SIG-M5 (cell line): Measurements from ENCODE around the gene SLCO4C1.

Source experiments
- DNase-seq: peaks from one replicate; lab custom pipeline; 2025; lab: John Stamatoyannopoulos, UW

The SLCO4C1 gene, protein sequence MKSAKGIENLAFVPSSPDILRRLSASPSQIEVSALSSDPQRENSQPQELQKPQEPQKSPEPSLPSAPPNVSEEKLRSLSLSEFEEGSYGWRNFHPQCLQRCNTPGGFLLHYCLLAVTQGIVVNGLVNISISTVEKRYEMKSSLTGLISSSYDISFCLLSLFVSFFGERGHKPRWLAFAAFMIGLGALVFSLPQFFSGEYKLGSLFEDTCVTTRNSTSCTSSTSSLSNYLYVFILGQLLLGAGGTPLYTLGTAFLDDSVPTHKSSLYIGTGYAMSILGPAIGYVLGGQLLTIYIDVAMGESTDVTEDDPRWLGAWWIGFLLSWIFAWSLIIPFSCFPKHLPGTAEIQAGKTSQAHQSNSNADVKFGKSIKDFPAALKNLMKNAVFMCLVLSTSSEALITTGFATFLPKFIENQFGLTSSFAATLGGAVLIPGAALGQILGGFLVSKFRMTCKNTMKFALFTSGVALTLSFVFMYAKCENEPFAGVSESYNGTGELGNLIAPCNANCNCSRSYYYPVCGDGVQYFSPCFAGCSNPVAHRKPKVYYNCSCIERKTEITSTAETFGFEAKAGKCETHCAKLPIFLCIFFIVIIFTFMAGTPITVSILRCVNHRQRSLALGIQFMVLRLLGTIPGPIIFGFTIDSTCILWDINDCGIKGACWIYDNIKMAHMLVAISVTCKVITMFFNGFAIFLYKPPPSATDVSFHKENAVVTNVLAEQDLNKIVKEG

DNA sequence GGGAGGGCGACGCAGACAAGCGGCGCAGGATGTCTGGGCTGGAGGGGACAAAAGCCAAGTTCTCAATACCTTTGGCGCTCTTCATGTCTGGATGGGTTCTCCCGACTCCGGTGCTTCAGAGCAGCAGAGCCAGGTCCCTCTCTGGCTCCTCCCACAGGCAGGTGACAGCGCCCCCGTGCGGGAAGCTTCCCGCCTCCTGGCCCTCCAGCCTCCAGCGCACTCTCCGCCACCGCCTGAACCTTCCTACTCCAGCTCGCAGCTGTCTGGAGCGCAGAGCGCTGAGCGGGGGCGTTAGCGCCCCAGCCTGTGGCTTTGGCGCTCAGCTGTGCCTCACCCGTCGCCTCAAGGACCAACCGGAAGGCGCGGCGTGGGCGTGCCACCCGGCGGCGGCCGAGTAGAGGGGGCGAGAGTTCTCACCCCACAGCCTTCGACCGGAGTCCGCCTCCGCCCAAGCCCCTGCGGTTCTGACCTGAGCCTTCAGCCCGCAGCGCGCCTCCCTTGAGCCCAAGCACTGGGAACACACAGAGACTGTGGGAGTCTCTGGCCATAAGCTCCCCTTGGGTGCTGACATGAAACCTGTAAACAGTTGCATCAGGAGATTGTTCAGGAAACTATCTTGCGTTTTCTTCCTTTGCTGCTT, at the start of gene SLCO4C1:
SLCO4C1 (minus strand) TSS at position 107 of the 640 bp plus-strand sequence; CDS start at position 85, 22 bp downstream.
- peak; percentile 85 for DNase-seq

DNA sequence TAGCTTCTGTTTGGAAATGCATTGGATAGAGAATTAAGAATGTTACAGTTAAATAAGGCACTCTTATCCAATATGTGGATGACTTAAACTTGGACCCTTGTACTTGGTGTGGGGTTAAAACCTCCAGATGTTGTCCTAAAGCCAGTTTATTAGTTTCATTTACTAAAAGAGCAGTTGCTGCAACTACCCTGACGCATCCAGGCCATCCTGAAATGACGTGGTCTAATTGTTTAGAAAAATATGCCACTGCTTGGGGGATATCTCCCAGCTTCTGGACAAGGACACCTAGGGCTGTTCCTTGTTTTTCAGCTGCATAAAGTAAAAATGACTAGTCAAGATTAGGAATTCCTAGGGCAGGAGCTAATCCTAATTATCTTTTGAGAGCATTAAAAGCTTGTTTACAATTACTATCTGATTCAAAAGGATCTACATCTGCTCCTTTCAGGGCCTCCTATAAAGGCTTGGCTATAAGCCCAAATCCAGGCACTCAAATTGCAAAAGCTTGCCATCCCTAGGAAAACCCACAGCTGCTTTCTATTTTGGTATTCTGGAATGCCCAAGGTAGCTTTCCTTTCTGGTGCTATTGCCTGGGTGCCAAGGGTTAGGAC, 45.7 kb upstream of the SLCO4C1 start:
- no peak for DNase-seq

DNA sequence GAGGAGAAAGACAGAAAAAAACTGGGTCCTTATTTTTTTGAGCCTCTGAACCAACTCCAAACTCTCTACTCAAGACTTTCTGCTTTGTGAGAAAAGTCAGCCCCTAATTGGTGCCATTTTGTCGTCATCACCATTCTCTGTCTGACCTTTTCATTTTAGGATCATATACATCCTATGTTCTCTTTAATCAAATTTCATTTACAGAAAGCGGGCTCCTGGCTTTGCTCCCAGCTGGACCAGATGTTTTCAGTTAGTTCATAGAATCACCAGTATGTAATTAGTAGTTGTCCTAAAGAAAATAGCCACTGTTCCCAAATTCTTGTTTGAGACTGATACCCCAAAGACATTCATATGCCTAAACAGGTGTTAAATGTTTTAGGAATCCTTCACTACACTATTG, 28.6 kb upstream of the SLCO4C1 start:
- no peak for DNase-seq

DNA sequence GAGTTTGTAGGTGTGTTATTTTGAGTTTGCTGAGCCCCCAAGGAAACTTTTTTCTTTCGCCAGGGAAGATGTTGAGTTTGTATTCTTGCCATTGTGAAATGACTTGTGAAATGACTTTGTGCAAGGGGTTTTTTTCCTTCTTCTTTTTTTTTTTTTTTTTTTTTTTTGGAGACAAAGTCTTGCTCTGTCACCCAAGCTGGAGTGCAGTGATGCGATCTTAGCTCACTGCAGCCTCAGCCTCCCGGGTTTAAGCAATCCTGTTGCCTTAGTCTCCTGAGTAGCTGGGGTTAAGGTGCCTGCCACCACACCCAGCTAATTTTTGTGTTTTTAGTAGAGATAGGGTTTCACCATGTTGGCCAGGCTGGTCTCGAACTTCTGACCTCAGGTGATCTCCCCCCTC, 22.7 kb upstream of the SLCO4C1 start:
- peak; percentile 46 for DNase-seq

DNA sequence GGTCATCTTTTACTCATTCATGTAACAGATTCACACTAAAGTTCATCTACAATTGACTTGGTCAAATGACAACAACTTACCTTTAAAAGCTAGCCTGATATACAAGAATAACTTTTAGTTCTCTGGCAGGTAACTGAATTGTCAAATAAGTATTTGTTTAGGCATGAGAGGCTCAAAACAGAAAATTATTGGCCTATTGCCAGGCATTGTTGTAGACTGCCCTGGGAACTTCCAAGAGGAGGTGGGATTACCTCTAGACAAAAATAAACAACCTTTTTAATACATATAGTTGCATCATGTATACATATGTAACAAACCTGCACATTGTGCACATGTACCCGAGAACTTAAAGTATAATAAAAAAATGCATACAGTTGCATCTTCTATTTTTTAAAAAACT, 18.2 kb upstream of the SLCO4C1 start:
- DNase-seq = no peak

DNA sequence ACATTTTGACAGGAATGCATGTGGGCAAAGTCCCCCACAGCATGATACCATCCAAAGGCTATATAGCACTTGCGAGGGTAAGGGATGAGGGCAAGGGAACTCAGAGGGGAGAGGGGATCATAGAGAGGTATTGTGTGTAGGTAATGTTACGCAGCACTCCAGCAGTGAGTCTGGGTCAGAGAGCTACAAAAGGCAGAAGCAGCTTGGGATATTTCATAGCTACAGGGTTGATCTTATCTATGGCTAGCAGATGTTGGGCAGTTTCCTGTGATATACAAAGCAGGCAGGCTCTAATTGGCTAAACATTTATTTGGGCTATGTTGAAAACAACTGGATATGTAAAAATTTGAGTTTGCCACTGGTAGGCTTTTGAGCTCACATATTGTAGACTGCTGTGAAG, 17.8 kb upstream of the SLCO4C1 start:
- DNase-seq = no peak

DNA sequence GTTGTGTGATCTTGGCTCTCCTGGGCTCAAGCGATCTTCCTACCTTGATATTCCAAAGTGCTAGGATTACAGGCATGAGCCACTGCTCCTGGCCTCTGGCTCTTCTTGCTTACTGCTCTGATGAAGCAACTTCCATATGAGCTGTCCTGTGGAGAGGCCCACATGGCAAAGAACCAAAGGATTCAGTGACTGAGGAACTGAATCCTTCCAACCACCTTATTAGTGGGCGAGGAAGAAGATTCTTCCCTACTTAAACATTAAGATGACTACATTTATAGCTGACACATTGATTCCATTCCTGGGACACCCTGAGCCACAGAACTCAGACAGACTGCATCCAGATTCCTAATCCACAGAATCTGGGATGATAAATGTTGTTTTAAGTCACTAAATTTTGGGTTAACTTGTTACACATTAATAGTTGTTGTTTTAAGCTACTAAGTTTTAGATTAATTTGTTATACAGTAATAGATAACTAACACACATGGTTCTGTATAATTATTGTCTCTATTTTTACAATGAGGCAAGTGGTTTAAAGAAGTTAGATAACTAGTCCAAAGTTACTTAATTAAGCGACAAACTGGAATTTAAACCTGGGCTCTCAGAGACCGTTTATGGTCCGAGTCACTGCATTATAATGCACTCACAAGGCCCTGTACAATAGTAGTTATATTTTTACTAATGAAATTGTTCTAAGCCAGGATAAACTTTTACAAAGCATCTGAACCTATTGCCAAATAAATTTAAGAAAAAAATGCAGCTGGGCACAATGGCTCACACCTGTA, 16.7 kb upstream of the SLCO4C1 start:
- DNase-seq = no peak

DNA sequence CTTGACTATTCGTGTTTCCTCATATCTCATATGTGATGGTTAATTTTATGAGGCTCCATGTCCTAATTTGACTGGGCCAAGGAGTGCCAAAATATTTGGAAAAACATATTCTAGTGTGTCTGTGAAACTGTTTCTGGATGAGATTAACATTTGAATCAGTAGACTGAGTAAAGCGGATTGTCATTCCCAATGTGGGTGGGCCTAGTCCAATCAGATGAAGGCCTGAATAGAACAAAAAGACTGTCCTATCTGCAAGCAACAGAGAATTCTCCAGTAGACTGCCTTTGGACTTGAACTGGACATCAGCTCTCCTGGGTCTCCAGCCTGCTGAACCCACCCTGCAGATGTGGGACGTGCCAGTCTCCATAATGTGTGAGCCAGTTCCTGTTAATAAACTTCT, 13.5 kb upstream of the SLCO4C1 start:
- no peak for DNase-seq

DNA sequence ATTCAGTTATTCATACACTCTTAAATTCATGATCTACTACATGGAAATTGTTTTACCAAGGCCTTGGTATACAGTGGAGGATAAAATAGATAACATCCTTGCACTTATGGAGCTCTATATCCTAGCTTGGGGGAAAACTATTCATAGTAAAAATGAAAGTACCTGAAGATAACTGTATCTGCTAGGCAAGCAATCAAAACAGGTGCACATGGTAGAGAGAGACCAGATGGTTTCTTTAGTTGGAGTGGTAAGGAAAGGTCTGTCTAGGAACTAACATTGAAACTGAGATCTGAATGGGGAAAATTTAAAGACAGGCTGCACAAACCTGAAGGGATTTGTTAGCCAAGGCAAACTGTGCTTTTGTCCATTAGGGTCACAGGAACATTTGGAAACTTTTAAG, 11.1 kb upstream of the SLCO4C1 start:
- DNase-seq = no peak

DNA sequence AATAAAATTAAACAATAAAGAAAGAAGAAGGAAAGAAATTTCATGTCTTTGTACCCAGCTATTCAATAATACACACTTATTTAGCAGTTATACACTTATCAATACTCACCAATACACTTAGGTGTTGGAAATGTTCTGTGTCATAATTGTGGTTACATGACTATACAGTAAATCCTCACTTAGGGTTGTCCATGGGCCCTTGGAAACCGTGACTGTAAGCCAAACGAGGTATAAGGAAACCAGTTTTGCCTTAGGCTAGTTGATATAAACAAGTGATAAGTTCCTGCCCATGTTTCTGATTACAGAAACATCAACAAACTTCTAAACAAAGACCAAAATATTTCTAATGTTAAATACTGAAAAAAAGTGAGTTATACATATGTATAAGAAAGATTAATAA, 10.0 kb upstream of the SLCO4C1 start:
- DNase-seq = no peak

DNA sequence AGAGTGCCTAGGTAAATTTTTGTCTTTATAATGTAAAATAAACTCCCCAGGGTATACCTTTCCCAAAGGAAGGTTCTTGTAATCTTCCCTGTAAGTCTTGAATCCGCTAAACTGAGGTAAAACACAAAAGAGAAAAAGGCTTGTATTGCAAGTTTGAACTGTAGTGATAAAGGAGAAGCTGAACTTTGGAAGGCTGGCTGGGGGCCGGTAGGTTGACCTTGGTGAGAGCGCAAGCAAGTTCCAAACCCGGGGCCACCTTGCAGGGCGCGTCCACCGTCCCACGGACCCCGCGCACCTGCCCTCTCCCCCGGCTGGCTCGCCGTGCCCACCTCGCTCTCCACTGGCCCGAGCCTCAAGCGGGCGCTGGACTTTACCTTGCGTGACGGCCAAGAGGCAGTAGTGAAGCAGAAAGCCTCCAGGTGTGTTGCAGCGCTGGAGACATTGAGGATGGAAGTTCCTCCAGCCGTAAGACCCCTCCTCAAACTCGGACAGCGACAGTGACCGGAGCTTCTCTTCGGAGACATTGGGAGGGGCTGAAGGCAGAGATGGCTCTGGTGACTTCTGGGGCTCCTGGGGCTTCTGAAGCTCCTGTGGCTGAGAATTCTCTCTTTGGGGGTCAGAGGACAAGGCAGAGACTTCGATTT, 428 bp downstream of the SLCO4C1 start:
- DNase-seq = no peak

DNA sequence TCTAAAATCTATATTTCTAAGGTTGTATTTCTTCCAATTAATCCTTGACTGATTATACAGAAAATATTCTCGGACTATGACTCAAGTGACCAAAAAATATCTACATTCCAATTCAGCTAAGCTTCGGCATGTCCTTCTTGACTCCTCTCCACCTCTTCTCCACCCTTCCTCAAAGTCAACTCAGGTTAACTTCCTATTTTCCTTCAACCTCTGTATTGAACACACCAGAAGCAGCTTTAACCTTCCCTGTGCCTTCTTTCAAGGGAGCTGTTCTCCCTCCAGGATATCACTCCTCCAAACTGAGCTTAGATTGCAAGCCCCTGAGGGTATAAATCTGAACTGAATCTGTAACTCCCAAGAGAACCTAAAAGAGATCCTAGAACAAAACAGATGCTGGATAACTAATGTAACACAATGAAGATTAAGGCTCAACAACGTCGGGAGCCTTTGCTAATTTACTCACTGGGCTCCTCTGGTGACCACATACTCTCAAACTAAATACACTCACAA, 1.1 kb downstream of the SLCO4C1 start:
- no peak for DNase-seq

DNA sequence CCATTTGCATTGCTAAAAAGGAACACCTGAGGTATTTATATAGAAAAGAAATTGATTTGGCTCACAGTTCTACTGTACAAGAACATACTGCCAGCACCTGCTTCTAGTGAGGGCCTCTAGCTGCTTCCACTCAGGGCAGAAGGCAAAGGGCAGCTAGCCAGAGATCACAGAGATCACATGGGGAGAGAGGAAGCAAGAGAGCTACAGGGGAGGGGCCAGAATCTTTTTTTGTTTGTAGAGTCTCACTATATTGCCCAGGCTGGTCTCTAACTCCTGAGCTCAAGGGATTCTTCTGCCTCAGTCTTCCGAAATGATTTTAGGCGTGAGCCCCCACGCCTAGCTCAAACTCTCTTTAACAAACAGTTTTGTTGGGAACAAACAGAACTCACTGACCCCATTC, 6.1 kb downstream of the SLCO4C1 start:
- DNase-seq = no peak

DNA sequence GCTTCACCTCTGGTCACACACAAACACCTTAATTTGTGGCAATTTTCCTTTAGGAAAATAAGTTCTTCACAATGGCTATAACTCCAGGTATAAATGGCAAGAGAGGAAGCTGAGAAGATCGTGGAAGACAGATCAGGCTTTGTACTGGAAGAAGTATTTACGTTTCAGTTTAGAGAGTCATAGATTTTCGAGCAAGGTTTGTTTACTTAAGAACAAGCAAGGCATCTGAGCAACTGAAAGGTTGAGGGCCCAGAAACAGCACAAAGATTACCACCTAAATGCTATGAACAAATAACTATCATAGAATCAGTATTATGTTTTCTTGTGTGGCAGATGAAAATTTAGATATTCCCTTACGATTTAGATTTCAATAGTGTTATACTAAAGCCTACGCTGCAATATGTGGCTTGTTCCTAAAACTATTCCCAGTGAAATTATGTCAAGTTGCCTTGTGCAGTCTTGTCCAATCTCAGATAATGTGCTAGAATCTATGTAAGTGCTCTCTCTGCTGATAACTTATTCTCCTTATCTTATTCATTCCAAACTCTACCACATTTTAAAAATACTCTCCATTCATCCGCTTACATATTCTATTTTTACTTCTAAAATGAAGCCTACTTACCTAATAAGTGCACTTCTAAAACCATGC, 6.7 kb downstream of the SLCO4C1 start:
- DNase-seq = no peak

DNA sequence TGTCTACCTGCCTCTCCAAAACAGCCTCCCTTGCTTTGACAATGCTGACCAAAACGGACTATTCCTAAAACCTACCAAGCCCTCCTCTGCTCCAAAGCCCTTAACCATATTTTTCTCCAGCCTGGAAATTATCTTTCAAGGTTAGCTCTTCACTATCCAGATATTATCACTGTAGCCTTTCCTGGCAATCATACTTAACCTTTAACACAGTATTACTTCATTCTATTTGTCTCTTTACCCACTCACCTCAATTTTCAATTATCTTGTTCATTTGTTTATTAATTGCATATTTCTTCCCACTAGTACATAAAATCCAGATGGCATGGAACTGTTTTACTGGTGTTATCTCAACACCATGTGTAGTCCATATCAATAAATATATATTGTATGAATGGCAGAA, 7.5 kb downstream of the SLCO4C1 start:
- no peak for DNase-seq

DNA sequence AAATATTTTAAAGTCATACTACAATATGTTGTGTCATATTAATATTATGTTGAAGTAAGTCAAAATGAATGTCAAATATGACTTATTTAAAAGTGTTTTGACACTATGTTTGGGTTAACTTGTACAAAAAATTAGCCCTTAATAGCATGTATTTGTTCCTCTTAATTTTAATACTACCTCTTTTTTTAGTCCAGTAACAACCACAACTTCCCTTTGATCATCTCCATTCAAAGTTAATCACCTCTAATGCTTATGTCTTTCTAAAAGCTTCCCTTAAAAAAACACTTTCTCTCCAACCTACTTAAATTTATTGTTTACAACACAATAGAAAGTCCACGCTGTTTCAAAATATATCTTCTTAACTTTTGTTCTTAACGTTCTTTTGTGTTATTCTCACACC, 9.6 kb downstream of the SLCO4C1 start:
- DNase-seq = no peak

DNA sequence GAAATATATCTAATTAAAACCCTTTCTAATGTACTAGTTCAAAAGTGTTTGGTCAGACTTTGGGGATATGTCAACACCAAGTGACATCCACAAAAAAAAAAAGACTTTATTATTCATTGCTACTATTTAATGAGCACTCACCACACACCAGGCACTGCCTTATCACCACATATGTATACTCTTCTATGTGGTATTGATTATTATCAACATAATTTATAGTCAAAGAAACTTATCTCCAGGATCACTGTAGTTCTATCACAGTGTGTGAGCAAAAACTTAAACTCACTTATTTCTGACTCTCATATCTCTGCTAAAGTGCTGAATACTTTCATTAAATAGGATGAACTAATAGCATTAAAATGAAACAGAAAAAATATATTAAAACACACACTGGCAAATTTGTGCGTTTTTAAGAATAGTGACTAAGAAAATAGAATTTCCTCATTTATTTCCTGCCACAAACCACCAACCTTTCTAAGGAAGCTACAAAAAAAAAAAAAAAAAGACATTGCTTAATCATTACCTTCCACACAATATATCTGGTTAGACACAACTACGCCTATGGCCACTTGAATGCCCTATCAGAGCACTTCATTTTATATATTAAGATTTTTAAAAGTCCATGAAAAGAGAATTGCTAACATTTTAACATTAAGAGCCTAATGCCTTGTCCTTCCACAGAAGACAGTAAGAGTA, 12.8 kb downstream of the SLCO4C1 start:
- DNase-seq = peak; percentile 79

DNA sequence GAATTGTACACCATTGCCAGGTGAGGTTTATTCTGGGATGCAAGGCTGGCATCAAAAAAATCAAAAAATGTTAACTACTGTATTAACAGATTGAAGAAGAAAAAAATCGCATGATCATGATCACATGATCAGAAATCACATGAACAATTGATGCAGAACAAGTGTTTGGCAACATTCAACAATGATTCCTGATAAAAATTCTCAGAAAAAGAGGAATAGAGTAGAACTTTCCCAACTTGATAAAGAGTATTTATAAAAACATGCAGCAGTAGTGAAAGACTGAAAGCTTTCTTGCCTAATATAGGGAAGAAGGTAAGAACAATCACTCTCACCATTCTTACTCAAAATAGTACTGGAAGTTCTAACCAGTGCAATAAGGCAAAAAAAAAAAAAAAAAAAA, 16.4 kb downstream of the SLCO4C1 start:
- DNase-seq = no peak

DNA sequence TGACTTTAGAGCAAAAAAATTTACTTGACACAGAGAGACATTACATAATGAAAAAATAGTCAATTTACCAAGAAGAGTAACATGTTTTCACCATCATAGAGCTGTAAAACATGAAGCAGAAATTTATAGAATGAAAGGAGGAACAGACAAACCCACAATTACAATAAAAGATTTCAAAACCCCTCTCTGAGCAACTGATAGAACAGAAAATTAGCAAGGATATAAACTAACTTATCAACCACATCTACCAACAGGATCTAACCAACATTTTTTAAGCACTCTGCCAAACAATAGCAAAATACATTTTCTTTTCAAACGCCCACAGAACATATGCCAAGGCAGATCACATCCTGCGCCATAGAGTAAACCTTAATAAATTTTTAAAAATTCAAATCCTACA, 17.9 kb downstream of the SLCO4C1 start:
- peak; percentile 45 for DNase-seq

DNA sequence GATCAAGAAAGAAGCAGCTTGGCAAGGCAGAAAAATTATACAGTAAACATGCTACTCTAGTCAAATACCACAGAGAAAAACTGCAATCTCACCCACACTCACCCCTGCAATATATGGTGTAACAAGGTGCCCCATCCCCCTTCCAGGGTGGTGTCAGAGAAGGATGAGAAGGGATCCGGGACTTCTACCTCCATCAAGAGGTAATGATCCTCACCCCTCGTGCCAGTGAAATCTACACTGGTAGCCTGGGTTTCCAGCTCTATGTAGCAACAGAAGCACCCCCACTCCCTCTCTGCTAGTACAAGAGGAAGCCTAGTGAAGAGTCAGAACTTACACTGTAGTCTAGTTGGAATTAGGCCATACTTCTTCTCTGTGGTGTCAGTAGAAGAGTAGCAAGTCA, 18.9 kb downstream of the SLCO4C1 start:
- DNase-seq = peak; percentile 33
